NCI-H510A treated with DMSO at 0.1 percent for 48 hours (cell line): ENCODE measurements around the gene NPIPB9.
"Not testable (repeated sequence)": the region's sequence is repeated elsewhere in the genome, so short reads cannot be mapped to it uniquely, and the experiment has no call there.

Source experiments
- DNase-seq: peaks from one replicate; lab custom pipeline; 2025; lab: John Stamatoyannopoulos, UW

NPIPB9 gene

DNA sequence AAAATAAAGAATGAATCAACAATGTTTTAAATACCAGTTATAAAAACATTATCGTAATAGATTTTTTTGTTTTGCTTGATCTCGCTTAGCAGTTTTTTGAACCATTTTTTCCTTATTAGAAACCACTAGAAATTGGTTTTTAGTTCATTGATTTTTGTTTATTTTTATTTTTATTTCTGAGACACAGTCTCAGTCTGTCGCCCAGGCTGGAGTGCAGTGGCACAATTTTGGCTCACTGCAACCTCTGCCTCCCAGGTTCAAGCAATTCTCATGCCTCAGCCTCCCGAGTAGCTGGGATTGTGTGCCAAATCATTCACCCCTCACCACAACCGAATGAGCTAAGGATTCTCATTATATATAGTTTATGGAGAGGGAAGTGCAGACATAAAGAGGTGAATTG is at the start of gene NPIPB9:
Gene NPIPB9, plus strand, starts transcription at position 301 of the 400 bp plus-strand sequence.
- not testable (repeated sequence) for DNase-seq

DNA sequence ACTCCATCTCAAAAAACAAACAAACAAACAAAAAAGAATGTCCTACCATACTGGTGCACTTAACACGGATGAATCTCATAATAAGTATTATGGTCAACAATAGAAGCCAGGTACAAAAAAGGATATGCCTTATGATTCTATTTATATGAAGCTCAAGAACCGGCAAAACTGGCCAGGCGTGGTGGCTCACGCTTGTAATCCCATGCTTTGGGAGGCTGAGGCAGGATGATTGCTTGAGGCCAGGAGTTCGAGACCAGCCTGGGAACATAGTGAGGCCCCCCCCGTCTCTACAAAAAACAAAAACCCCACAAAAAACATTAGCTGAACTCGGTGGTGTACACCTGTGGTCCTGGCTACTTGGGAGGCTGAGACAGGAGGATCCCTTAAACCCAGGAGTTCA is 47.3 kb upstream of the NPIPB9 start:
- not testable (repeated sequence) for DNase-seq

DNA sequence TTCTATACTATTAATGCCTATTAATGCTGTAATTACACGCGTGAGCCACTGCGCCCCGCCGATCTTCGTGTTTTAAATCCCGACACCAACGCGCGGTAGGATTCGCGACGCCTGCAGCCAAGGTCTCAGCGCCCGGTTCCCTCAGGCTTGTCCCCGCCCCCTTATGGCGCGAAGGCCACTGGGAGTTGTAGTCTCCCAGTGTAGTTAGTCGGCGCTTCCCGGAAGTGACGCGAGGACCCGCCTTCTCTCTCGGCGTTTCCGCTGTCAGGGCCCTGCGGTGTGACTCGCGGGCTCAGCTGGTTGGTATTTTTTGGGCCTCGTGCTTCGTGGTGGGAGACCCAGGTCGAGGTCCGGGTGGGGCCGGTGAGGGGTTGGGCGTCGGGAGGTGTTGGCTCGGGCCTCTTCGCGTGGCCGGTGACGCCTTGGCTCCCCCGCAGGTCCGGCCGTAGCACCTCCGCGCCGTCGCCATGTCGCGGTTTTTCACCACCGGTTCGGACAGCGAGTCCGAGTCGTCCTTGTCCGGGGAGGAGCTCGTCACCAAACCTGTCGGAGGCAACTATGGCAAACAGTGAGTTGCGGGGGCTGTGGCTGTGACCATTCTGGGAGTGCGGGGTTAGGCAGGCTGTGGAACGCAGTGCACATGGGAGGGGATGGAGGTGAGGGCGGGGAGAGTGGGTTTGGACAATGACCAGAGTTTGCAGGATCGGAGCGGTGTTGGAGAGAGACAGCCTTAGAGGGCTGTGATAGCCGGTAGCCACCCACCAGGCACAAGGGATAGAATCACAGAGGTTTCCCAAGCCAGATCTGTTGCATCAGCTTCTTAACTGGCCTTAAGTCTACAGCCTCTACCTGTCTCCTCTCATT is 40.1 kb upstream of the NPIPB9 start, which contains the start of gene EIF3C:
Gene EIF3C, plus strand, starts transcription at position 245 of the 864 bp plus-strand sequence. Its CDS starts 223 bp downstream, at position 468.
- not testable (repeated sequence) for DNase-seq

DNA sequence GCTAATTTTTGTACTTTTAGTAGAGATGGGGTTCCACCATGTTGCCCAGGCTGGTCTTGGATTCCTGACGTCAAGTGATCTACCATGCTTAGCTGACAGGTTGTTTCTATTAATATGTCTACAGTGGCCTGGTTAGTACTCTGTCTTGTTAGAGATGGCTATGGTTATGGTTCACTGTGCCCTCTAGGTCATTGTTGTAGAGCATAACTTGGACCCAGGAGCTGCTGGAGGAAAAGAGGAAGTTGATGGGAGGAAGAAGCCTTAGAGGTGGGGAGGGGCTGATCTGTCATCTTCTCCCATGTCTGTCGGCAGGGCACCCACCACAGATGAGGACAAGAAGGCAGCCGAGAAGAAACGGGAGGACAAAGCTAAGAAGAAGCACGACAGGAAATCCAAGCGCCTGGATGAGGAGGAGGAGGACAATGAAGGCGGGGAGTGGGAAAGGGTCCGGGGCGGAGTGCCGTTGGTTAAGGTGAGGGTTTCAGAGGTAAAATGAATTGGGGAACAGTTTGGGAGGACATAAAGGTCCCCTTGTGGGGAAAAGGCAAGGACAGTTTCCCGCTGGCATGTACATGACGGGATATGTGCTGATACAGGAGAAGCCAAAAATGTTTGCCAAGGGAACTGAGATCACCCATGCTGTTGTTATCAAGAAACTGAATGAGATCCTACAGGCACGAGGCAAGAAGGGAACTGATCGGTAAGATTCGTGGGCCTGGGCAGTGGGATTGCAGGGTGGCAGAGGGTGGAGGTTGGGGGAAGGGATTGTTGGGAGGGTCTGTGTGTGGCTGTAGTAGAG is 28.5 kb upstream of the NPIPB9 start:
- not testable (repeated sequence) for DNase-seq

DNA sequence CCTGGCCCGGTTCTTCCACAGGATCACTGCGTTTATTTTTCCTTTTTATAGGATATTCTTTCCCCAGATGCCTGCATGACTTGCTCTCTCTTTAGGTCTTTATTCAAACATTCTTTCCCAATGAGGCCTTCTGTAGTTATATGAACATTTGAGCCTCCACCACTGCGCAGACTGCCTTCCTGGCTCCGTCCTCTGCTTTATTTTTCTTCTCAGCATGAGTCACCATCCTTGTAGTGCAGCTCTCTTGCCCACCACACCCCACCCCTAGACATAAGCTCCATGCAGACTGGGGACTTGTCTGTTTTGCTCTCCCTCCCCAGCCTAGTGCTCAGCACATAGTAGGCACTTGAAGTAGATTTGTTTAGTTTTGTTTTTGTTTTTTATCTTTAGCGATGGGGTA is 20.3 kb upstream of the NPIPB9 start:
- not testable (repeated sequence) for DNase-seq

DNA sequence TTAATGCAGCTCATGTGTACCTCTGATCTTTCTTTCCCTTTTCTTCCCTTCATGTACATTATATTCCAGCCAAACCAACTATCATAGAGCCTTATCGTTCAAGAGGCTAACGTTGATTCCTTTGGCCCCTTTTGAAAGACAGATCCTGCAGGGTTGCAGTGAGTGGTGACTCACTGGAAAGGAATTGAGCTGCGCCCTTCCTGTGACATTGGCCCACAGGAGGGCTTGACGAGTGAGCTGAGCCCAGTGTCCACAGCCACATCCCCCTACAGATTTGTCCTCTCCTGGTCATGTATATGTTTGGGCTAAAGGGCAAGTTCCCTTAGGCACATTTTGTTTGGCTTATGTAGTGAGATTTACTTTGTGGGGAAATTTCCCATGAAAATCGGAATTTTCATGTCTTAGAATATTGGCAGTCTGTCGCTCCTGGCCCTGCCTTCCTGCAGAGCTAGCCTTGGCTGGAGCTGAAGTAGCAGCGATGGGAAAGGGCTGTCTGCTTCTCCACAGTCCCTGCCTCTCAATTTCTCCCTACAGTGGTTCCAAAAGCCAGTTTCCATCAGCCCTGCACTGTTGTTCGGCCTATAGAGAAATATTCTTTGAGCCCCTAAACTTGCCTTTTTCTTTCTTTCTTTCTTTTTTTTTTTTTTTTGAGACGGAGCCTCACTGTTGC is 19.0 kb upstream of the NPIPB9 start:
- DNase-seq, result not testable (repeated sequence)

DNA sequence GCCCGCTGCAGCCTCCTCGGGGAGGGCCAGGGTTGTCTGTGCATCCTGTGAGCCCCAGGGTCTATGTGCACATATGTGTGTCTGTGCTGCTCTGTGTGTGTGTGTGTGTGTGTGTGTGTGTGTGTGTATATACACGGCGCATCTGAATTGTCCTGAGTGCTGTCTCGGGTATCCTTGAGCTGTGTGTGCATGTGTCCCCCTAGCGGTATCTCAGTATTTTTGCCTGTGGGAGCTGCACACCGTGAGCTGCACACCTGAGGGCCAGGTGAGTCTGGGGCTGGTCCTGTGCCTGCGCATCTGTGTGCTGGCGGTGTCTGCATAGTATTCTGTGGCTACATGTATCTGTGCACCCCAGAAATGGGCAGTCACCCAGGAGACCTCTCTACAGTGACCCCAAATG is 11.8 kb upstream of the NPIPB9 start:
- not testable (repeated sequence) for DNase-seq

DNA sequence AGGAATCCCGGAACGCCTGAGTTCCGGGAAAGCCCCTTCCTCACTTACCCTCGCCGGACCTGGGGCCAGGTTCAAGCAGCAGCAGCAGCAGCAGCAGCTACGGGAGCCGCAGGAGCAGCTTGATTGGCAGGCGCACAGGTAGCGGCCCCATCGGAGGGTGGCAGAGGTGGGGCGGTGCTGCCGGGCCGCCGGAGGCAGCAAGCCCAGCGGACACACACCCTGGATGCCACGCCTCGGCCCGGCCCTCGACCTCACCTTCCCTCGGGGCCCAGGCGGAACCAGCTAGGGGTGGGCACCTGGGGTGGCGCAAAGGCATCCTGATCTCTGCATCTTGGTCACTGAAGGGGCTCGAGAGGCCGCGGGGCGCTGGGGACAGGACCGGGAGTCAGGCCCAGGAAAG is 11.0 kb upstream of the NPIPB9 start:
- DNase-seq, result not testable (repeated sequence)

DNA sequence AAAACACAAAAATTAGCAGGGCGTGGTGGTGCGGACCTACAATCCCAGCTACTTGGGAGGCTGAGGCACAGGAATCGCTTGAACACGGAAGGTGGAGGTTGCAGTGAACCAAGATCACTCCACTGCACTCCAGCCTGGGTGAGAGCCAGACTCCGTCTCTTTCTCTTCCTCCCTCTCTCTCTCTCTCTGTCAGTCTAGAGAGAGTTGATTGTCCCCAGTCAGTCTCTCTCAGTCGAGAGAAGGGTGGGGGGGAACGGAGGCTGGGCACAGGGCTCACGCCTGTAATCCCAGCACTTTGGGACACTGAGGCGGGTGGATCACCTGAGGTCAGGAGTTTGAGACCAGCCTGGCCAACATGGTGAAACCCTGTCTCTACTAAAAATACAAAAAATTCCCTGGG is 10.3 kb upstream of the NPIPB9 start:
- not testable (repeated sequence) for DNase-seq

DNA sequence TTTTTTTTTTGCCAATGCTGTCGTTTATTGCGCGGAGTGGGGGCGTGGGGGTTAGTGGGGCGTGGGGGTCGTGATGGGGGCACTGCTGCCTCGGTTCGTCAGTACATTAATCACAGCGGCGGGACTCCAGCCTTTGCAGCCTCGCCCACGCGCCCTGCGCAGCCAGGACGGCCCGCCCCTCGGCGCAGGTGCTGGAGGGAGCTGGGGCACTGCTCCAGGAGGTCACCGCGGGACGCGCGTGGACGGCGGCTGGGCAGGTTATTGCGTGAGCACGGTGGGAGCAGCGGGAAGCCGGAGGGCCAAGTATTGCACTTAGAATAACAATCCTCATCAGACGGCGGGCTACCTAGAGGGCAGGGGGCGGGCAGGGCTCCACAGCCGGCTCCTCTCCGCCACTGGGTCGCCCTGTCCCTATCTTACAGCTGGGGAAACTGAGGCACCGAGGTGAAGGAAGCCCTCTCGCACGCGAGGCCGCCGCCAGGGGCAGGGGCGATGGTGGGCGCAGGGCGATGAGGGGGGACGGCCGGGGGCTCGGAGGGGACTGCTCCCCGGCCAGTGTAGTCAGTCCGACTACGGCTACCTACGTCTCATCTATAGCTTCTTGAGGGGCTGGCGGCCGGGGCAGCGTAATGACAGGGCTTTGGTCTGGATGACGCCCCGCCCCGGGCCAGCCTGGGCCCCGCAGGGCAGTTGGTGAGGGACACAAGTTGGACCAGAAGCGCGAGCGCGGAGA is 4.8 kb upstream of the NPIPB9 start:
- not testable (repeated sequence) for DNase-seq

DNA sequence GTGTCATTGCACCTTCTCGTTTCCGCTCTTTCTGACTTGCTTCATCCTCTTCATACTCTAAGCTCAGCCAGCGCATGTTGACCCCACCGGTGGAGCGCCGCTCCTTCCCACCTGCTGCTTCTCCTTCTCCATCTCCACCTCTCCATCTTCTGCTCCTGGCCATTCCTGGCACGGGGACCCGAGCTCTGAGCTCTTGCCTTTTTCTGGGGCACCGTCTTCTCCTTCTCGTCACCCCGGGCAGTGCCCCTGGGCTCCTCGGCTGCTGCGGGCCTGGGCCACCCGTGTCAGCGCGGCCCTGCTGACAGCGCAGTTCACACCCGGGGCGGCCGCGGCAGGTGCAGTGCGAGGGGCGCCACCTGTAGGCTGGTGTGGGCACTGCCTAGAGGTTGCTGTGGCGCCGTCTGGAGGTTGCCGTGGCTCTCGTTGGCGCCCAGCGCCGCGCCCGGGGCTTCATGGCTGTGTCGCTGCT is 1.6 kb upstream of the NPIPB9 start:
- not testable (repeated sequence) for DNase-seq

DNA sequence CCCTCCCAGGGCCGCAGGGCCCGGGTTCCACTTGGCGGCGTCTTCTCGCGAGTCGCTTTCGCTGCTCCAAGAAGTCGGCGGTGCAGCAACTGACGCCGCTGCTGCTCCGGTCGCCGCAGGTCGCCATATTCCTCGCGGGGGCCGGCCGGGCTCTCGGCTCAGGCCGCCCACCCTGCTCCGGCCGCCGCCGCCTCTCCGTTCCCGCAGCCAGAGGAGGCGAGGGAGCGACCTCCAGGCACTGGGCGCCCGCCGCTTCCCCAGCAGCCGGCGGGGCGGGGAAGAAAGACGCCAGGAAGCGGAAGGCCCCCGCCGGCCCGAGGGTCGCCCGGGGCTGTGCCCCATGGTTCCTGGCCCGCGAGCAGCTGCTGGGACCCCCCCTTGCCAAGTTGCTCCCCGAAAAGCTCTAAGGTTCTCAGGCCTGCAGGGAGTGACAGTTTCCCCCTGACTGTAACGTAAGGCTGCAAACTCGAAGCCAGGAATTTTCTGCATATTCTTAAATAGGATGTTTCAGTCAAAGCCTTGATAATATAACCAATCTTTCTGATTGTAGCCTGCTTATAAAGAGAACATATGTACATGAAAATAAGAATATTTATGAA is 1.0 kb upstream of the NPIPB9 start:
- DNase-seq, result not testable (repeated sequence)

DNA sequence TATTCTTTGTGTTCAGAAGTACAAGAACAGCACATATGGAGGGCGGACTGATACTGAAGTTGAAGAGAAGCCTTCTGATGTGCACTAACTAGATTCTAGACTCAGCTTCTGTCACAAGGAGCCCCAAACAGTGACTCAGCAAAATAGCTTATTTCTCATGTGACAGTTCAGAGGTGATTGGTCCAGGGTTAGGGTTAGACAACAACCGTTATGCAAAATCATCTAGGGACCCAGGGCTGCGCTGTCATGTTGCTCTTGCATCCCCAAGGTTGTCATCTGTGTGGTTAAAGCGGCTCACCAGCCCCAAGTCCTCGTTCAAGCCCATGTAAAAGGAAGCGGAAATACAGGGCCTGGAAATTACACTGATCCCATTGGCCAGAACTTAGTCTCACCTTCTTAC is 30.1 kb downstream of the NPIPB9 start:
- DNase-seq, result not testable (repeated sequence)

DNA sequence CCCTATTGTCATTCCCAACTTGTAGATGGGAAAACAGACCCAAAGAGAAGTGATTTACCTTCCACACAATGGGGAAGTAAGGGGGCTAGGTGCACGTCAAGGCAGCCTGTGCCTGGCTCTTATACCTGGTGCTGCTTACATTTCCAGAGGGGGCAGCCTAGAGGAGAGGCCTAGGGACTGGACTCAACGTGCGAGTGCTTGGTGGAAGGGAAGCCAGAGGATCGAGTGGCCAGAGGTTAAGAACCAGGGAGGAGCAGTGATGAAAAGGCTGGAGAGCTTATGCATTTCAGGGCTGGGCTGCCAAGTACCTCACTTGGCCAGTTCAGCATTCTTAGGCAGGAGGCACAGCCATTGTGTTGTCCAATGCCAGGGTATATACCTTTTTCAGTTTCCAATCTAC is 30.8 kb downstream of the NPIPB9 start:
- not testable (repeated sequence) for DNase-seq

DNA sequence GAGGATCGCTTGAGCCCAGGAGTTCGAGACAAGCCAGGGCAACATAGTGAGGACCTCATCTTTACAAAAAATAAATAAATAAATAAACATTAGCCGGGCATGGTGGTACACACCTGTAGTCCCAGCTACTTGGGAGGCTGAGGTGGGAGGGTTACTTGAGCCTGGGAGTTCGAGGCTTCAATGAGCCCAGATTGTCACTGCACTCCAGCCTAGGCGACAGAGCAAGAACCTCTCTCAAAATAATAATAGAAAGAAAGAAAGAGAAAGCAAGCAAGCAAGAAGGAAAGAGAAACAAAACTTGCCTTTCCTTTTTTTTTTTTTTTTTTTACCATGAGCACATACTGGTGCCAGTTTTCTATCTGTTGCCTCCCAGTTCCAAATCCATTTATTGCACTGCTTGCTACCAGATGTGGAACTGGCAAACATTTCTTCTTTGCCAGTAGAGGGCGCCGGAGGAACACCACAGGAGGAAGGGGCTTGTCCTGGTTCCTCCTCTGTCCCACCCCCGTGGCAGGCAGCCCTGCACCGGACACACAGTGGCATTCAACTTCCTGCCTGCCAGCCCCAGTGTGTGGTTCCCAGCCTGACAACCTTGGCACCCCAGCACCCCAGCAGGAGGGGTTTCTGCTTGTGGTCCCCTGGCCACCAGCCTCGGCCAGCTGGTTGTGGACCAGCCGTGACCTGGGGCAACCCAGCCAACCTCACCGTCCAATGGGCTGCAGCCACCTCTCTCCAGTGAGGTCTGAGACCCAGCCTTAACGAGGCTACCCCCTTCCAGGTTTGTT is 50.8 kb downstream of the NPIPB9 start:
- not testable (repeated sequence) for DNase-seq

DNA sequence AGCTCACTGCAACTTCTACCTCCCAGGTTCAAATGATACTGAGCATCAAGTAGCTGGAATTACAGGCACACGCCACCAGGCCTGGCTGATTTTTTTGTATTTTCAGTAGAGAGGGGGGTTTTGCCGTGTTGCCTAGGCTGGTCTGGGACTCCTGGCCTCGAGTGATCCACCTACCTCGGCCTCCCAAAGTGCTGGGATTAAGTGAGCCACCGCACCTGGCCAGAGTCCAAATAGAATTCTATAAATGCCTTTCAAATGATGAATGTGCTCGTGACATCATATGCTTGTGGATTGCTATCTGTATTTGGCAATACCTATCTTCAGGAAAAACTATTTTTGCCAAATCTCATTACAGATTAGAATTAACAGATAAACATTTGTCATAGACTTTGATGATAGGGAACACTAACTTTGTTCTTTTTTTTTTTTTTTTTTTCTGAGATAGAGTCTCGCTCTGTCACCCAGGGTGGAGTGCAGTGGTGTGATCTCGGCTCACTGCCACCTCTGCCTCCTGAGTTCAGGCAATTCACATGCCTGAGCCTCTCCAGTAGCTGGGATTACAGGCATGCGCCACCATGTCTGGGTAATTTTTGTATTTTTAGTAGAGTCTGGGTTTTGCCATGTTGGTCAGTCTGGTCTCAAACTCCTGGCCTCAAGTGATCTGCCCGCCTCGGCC is 56.0 kb downstream of the NPIPB9 start:
- not testable (repeated sequence) for DNase-seq

DNA sequence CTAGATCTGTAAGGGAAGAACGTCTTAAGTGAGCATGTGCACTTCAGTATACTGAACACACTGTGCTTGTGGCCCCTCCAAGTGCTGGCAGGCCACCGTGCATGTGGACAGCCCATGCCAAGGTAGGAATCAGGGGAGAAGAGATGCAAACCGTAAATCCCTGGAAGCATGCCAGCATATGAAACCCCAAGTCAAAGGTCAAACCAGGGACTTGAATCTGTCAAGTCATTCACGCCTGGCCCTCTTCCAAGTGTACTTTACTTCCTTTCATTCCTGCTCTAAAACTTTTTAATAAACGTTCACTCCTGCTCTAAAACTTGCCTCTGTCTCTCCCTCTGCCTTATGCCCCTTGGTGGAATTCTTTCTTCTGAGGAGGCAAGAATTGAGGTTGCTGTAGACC is 68.4 kb downstream of the NPIPB9 start:
- DNase-seq, result no peak

DNA sequence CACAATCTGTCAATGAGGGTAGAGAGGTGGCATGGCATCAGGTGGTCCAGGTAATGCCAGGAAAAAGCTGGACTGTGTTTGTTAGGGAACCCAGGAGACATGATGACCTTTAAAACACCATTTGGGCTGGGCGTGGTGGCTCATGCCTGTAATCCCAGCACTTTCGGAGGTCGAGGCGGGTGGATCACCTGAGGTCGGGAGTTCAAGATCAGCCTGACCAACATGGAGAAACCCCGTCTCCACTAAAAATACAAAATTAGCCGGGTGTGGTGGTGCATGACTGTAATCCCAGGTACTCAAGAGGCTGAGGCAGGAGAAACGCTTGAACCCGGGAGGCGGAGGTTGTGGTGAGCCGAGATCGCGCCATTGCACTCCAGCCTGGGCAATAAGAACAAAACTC is 69.0 kb downstream of the NPIPB9 start:
- DNase-seq, result not testable (repeated sequence)

DNA sequence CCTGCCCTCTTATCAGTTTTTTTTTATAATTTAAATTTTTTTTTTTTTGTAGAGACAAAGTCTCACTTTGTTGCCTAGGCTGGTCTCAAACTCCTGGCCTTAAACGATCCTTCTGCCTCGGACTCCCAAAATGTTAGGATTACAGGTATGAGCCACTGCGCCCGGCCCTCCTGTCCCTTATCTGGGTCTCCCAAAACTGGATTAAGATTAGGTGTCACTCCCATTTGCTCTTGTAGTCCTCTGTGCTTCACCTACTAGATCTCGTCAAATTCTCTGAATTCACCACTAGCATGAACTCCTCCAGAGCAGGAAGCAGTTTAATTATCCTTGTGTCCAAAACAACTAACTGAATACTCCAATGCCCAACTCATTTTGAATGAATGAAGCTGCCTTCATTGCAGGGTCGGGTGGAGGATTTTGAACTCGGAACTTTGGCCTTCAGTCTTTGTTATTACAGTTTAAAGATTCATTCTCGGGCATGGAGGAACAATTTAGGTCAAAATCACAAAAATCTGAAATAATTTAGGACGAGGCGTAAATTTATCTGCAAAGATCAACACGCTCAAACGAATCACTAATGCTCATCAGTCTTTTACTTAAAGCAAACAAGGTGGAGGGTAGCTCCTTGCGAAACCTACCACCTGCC is 70.4 kb downstream of the NPIPB9 start:
- no peak for DNase-seq
